Loucy (cell line): ENCODE measurements around the gene FAM131C.

Experiments
- EZH2phosphoT487 ChIP-seq: fragments of 200-600 bp; IDR thresholded peaks from 2 replicates; pipeline ENCODE4 v1.6.1; 2018; ENCODE audit warnings: antibody characterized with exemption, mild to moderate bottlenecking, moderate library complexity, borderline replicate concordance
- TF ChIP-seq, protein P1 (sequence below): fragments of 200-600 bp; sonication (generic); conservative IDR thresholded peaks from 2 replicates; pipeline ENCODE4 v1.5.1; 2014; ENCODE audit warnings: mild to moderate bottlenecking, antibody characterized with exemption, low read length

DNA sequence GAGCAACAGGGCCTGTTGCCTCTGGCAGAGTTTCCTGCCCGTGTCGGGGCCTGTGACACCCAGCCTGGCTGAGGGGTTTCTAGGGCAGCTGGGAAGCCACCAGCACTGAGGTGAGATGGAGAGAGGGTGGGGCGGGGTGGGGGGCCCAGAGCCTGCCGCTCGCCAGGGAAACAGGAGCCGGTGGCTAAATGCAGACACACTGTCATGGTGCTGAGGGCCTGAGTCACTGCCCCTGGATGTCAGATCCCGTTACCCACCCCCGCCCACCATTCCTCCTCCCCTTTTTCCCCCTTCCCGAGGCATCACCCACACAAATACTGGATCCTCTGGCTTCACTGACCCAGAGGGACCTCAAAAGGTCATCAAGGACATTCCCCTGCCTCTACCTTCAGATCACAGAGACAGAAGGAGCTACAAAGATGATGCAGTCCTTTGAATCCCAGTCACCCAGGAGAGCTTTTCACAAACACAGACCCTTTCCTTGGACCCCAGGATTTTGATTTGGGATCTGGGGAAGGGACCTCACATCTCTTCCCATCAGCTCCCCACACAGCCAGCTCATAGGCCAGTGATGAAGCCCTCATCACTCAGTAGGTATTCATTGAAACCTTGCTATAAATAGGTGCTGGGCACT lies 53.7 kb downstream of the FAM131C start:
- TF ChIP-seq EZH2phosphoT487: no peak
- TF ChIP-seq, protein P1, sequence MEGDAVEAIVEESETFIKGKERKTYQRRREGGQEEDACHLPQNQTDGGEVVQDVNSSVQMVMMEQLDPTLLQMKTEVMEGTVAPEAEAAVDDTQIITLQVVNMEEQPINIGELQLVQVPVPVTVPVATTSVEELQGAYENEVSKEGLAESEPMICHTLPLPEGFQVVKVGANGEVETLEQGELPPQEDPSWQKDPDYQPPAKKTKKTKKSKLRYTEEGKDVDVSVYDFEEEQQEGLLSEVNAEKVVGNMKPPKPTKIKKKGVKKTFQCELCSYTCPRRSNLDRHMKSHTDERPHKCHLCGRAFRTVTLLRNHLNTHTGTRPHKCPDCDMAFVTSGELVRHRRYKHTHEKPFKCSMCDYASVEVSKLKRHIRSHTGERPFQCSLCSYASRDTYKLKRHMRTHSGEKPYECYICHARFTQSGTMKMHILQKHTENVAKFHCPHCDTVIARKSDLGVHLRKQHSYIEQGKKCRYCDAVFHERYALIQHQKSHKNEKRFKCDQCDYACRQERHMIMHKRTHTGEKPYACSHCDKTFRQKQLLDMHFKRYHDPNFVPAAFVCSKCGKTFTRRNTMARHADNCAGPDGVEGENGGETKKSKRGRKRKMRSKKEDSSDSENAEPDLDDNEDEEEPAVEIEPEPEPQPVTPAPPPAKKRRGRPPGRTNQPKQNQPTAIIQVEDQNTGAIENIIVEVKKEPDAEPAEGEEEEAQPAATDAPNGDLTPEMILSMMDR: no peak
